IPS-20b (cell line): ENCODE results near the gene CEP112.

Experiments
- H3K27ac ChIP-seq: one replicate; pipeline ENCODE4 v1.5.1; 2013; ENCODE audit warnings: low read length
- H3K27me3 ChIP-seq: 2 replicates; pipeline ENCODE4 v1.6.1; 2013; ENCODE audit warnings: mild to moderate bottlenecking, low read length, inconsistent platforms; ENCODE audit not compliant: insufficient read depth
- H3K36me3 ChIP-seq: 2 replicates; pipeline ENCODE4 v1.6.1; 2013; ENCODE audit warnings: low read depth, mild to moderate bottlenecking, inconsistent platforms, low read length, moderate library complexity; ENCODE audit not compliant: insufficient read depth
- H3K4me1 ChIP-seq: 2 replicates; pipeline ENCODE4 v1.6.1; 2013; ENCODE audit warnings: mild to moderate bottlenecking, control low read depth, inconsistent platforms, low read length, moderate library complexity; ENCODE audit not compliant: insufficient read depth
- H3K4me3 ChIP-seq: 2 replicates; pipeline ENCODE4 v1.5.1; 2013; ENCODE audit warnings: mild to moderate bottlenecking, low read length, inconsistent platforms
- H3K9ac ChIP-seq: 2 replicates; pipeline ENCODE4 v1.6.1; 2013; ENCODE audit warnings: low read depth, mild to moderate bottlenecking, inconsistent platforms, low read length, moderate library complexity
- H3K9me3 ChIP-seq: 2 replicates; pipeline ENCODE4 v1.6.1; 2013; ENCODE audit warnings: mild to moderate bottlenecking, low read depth, low read length, inconsistent platforms; ENCODE audit not compliant: insufficient read depth

The CEP112 gene

DNA sequence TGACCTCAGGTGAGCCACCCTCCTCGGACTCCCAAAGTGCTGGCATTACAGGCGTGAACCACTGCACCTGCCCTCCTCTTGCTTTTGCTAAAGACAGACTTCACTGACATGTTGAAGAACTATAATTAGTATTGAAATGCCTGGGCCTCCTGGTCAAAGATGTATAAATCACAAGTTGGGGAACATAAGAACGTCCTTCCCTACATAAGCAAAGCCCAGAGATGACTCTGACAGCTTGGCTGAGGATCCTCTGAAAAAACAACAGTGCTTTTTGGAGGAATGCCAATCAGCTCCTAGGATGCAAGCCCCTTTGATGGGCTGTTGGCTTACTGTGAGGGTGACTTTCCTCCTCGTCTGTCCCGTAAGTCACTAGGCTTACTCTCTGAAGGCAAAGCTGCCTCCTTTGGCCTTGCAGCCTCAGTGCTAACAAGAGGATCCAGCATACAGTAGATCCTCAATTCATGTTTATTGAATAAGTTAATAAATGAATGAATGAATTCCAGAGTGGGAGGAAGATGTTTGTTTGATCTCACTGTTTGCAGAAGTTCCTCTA, 30.9 kb upstream of the CEP112 start:
- Histone ChIP-seq H3K27me3 (no peaks in the 10 kb centered on the region), H3K4me3 (no peak overlapping the region), H3K9me3 (no peaks in the 10 kb centered on the region), H3K36me3 (no peaks in the 10 kb centered on the region), H3K27ac (no peak overlapping the region), H3K4me1 (no peaks in the 10 kb centered on the region), H3K9ac (no peak overlapping the region)

DNA sequence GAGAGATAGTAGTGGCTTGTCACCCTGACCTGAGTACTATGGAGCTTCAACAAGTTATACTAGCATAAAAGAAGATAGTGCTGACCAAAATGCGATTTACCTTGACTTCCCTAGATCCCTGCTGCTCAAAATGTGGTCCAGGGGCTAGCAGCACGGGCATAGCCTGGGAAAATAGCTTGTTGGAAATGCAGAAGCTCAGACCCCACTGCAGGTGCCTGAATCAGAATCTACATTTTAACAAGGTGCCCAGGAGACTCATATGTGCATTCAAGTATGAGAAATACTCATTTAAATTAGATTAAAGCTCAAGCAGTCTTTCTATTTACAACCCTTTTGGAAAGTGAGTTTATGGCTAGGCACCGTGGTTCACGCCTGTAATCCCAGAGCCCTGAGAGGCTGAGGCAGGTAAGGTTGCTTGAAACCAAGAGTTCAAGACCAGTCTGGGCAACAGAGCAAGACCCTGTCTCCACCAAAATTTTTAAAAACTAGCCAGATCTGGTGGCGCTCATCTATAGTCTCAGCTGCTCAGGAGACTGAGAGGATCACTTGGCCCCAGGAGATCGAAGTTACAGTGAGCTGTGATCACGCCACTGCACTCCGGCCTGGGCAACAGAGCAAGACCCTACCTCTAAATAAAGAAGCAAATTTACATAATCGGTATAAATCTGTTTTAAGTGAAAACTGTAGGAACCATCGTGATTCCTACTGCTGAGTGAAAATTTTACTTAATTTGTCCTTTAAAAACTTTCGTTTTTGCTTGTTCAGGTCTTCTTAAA, 30.0 kb upstream of the CEP112 start:
- H3K4me1 ChIP-seq, result no peaks in the 10 kb centered on the region
- no peak overlapping the region for H3K27ac ChIP-seq
- no peak overlapping the region for H3K4me3 ChIP-seq
- no peaks in the 10 kb centered on the region for H3K27me3 ChIP-seq
- H3K36me3 ChIP-seq, result no peaks in the 10 kb centered on the region
- no peak overlapping the region for H3K9ac ChIP-seq
- no peaks in the 10 kb centered on the region for H3K9me3 ChIP-seq

DNA sequence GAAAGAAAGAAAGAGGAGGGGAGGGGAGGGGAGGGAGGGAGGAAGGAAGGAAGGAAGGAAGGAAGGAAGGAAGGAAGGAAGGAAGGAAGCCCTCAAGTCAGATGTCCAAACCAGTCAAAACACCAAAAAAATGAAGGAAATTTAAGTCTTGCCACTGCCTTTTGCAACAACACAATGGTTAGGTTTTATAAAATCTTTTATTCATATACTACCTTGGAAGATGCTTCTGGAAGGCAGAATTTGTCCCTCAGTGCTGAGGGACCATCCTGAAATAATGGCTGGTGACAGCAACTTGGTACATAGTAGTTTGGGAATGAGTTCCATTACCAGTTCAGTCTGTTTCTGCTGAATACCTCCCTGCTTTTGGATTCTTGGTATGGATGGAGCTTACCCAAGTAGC, 29.4 kb upstream of the CEP112 start:
- Histone ChIP-seq H3K27me3 (no peaks in the 10 kb centered on the region), H3K36me3 (no peaks in the 10 kb centered on the region), H3K27ac (no peak overlapping the region), H3K4me3 (no peak overlapping the region), H3K9me3 (no peaks in the 10 kb centered on the region), H3K9ac (no peak overlapping the region), H3K4me1 (no peaks in the 10 kb centered on the region)

DNA sequence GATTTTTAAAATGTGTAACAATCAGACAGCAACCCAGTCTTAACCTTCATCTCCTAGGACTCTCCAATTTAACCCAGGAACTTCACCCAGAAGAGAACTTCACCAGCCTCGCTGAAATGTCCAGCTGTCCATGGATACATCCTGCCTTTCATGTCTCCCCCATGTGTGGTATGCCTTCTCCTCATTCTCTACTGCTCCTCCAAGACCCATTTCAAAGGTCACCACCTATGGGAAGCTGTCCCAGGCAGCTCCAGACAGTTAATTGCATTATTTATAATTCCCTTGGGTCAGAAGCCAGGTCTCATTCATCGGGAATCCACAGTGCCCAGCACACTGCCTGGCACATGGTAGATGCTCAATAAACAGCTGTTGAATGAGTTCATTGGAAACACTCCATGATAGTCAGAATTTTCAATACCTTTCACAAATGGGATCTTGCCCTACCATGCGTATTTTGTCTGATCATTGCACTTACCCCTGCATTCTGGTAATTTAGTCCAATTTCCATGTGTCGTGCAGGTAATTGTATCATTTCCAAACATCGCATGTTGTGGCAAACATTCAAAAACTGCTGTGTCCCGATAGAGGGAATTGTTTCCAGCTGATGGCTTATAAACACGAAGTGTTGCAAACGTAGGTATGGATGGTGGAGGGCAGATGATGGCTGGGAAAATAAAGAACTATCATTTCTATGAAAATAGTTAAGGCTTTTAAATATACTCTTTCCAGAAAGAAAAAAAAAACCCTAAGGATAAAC, 28.3 kb upstream of the CEP112 start:
- no peak overlapping the region for H3K4me3 ChIP-seq
- H3K27ac ChIP-seq, result no peak overlapping the region
- H3K9ac ChIP-seq, result no peak overlapping the region
- H3K36me3 ChIP-seq, result no peaks in the 10 kb centered on the region
- H3K4me1 ChIP-seq, result no peaks in the 10 kb centered on the region
- H3K9me3 ChIP-seq, result no peaks in the 10 kb centered on the region
- no peaks in the 10 kb centered on the region for H3K27me3 ChIP-seq

DNA sequence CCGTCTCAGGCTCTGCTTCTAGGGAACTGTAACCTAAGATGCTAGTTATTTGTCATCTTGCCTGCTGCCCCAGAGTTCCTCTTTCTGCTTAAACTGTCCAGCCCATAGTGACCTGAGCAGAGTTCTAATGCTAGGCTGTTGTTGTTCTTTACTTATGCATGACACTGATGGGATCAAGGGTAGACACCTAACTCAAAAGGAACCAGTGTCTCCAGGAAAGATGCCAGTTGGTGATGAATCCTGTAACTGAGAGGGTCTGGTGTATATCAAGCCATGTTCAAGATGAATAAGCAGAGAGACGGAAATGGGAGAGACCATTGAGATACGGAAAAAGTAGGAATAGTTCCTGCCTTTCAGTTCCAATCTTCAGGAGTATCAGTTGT, 23.6 kb upstream of the CEP112 start:
- H3K27ac ChIP-seq, result no peak overlapping the region
- H3K4me3 ChIP-seq, result no peak overlapping the region
- H3K9me3 ChIP-seq, result no peaks in the 10 kb centered on the region
- H3K9ac ChIP-seq, result no peak overlapping the region
- H3K36me3 ChIP-seq, result no peaks in the 10 kb centered on the region
- no peaks in the 10 kb centered on the region for H3K4me1 ChIP-seq
- H3K27me3 ChIP-seq, result no peaks in the 10 kb centered on the region

DNA sequence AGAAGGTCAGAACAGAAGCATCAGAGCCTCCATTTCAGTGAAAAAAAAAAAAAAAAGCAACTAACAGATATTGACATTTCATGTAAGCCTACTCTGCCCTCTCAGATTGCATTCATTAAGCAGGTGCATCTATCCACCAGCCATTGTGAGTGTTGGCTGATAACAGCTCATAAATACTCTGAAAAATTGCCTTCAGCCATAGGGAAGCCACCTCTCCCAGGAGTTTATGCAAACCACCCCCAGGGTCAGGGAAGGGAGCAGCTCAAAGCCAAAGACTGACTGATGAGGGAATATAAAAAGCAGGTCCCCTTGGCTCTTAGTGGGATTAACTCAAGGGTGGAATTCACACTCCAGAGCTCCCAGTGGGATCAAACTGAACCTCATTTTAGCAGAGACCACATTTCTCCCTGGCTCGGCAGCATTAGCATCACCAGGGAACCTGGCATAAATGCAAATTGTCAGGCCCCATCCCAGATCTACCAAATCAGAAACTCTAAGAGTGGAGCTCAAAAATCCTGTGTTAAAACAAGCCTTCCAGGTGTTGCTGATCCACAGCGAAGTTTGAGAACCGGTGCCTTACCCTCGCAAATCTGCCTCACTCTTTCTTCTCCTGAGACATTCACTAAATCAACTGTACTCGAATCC, 23.1 kb upstream of the CEP112 start:
- no peaks in the 10 kb centered on the region for H3K4me1 ChIP-seq
- H3K4me3 ChIP-seq, result no peak overlapping the region
- H3K9me3 ChIP-seq, result no peaks in the 10 kb centered on the region
- no peak overlapping the region for H3K27ac ChIP-seq
- H3K27me3 ChIP-seq, result no peaks in the 10 kb centered on the region
- no peaks in the 10 kb centered on the region for H3K36me3 ChIP-seq
- no peak overlapping the region for H3K9ac ChIP-seq

DNA sequence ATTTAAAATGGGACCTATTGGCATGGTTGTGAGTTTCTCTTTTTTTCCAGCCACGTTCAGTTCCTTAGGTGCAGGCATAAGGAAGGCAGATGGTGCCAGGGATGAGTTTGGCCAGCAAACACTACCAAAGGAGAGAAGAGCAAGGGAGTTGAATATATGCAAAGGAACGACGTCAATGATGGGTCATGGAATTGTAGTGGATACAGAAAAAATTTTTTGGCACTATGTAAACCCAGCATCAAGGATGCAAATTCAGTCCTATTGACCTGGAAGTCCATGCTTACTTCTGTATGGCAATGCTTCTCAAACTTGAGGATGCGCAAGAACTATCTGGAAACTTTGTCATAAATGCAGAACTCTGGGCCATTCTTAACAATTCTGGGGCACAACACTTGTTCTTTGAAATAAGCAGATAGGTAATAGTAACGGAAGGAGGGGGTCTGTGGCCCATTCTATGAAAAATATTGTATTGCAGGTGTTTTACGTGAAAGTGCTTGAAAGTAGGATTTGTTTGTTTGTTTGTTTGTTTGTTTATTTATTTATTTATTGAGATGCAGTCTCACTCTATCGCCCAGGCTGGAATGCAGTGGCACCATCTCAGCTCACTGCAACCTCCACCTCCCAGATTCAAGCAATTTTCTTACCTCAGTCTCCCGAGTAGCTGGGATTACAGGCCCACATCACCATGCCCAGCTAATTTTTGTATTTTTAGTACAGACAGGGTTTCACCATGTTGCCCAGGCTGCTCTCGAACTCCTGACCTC, 19.3 kb upstream of the CEP112 start:
- H3K4me1 ChIP-seq, result no peaks in the 10 kb centered on the region
- H3K9ac ChIP-seq, result no peak overlapping the region
- H3K27ac ChIP-seq, result no peak overlapping the region
- peaks cover 5% of the 10 kb centered on the region; the same call in 1 of the 2 replicates for H3K9me3 ChIP-seq
- H3K36me3 ChIP-seq, result no peaks in the 10 kb centered on the region
- no peak overlapping the region for H3K4me3 ChIP-seq
- no peaks in the 10 kb centered on the region for H3K27me3 ChIP-seq

DNA sequence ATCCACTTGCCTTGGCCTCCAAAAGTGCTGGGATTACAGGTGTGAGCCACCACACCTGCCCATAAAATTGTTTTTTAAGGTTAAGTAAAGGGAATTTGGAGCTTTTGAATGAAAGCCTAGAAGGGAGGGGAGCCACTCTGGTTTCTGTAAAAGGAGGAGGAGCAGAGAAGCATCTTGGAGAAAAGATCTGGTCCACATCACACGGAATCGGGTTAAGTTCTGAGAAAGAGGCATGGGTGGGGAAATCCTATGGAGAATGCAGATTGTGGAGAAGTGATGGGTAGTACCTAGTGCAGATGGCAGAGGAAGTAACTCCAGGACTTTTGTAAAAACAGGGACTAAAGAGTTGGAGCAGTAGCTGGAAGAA, 18.3 kb upstream of the CEP112 start:
- Histone ChIP-seq H3K4me1 (no peaks in the 10 kb centered on the region), H3K9me3 (peaks cover 5% of the 10 kb centered on the region; the same call in 1 of the 2 replicates), H3K9ac (no peak overlapping the region), H3K27me3 (no peaks in the 10 kb centered on the region), H3K36me3 (no peaks in the 10 kb centered on the region), H3K4me3 (no peak overlapping the region), H3K27ac (no peak overlapping the region)

DNA sequence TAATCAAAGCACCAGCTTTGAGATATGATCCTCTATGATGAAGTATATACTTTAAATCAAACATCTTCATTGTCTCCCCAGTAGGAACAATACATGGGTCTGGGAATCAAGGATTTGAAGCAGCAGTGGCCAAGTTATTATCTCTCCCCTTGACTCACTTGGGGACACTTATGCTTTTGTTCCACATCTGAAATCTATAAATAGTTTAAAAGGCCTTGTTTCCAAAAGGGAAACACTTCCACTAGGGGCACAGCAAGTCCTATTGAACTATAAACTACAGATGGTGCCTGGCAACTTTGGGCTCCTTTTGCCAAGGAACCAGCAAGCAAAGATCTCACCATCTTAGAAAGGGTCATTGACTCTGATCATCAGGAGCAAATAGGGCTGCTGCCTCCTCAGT, 16.0 kb upstream of the CEP112 start:
- Histone ChIP-seq H3K27me3 (no peaks in the 10 kb centered on the region), H3K4me1 (no peaks in the 10 kb centered on the region), H3K4me3 (no peak overlapping the region), H3K27ac (no peak overlapping the region), H3K9me3 (peaks cover 5% of the 10 kb centered on the region; the same call in 1 of the 2 replicates), H3K9ac (no peak overlapping the region), H3K36me3 (no peaks in the 10 kb centered on the region)

DNA sequence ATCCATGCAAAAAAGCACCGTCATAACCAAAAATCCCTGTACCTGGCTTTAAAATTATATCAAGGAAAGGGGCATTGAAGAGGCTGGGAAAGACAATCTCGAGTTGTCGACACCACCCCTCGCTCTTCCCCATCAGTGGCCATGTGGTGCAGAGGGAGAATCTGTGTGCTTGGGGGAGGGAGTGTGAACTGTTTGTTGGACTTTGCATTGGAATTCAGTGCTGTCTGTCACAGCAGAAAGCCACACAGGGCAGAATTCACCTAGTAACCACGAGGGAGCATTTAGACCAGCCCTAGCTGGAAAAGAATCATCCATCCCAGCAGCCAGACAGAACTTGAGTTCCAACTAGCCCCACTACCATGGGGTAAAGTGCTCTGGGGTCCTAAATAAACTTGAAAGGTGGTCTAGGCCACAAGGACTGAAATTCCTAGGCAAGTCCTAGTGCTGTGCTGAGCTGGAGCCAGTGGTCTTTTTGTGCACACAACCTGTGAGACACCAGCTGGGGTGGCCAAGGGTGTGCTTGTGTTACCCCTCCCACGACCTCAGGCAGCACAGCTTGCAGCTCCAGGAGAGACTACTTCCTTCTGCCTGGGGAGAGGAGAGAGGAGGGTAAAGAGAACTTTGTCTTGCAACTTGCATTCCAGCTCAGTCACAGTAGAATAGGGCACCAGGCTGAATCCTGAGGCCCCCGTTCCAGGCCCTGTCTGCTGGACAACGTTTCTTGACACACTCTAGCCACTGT, 11.5 kb upstream of the CEP112 start:
- Histone ChIP-seq H3K36me3 (no peaks in the 10 kb centered on the region), H3K9me3 (peaks cover 2% of the 10 kb centered on the region; the same call in 1 of the 2 replicates), H3K9ac (no peak overlapping the region), H3K4me1 (no peaks in the 10 kb centered on the region), H3K27me3 (no peaks in the 10 kb centered on the region), H3K27ac (no peak overlapping the region), H3K4me3 (no peak overlapping the region)

DNA sequence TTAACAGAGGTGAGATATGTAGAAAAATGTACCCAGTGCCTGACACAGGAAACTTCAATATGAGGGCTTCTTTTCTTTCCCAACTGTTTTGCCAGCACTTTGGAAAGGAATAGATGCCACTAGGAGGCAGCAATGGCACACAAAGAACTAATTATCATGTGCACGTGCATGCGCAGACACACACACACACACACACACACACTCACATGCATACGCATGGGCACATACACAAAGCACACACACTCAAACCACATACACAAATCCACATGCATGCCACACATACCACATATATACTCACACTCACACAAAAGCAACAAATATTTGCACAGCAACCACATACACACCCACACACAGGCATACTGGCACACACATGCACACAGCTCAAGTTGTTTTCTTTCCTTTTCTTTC, 8.8 kb upstream of the CEP112 start:
- H3K36me3 ChIP-seq, result no peaks in the 10 kb centered on the region
- H3K27ac ChIP-seq, result no peak overlapping the region
- no peak overlapping the region for H3K4me3 ChIP-seq
- no peak overlapping the region for H3K9ac ChIP-seq
- H3K27me3 ChIP-seq, result no peaks in the 10 kb centered on the region
- H3K9me3 ChIP-seq, result no peaks in the 10 kb centered on the region
- H3K4me1 ChIP-seq, result no peaks in the 10 kb centered on the region
